Retinal pigment epithelial cell (primary cell): Measurements from ENCODE around the gene MESP1.

Experiments used
- DNase-seq: peaks from one replicate; pipeline ENCODE4 v3.0.0-alpha.2; 2010; ENCODE audit warnings: low read depth
- H3K4me3 ChIP-seq: 2 replicates; pipeline ENCODE4 v1.5.1; 2011; ENCODE audit warnings: mild to moderate bottlenecking, low read length, control low read depth, moderate library complexity
- CTCF ChIP-seq: conservative IDR thresholded peaks from 2 replicates; pipeline ENCODE4 v1.5.1; 2011; ENCODE audit warnings: low read depth, low read length, control low read depth, inconsistent platforms

Gene MESP1

GRCh38 chr15:89740137-89740536 lies 10.9 kb downstream of the MESP1 start:
- peak; percentile 86 for TF ChIP-seq CTCF
- no peak for DNase-seq
- H3K4me3 ChIP-seq, result no peak overlapping the region

- no peak for TF ChIP-seq CTCF
- H3K4me3 ChIP-seq, result no peak overlapping the region
- DNase-seq, result no peak
Measured at GRCh38 chr15:89735773-89736172, 15.3 kb downstream of the MESP1 start.

- DNase-seq, result no peak
- TF ChIP-seq CTCF, result no peak
- no peak overlapping the region for H3K4me3 ChIP-seq
Measured at GRCh38 chr15:89732451-89733172, 18.4 kb downstream of the MESP1 start.

- no peak overlapping the region for H3K4me3 ChIP-seq
- no peak for TF ChIP-seq CTCF
- DNase-seq, result no peak
Measured at GRCh38 chr15:89731275-89731674, 19.8 kb downstream of the MESP1 start.

- no peak overlapping the region for H3K4me3 ChIP-seq
- no peak for TF ChIP-seq CTCF
- DNase-seq, result peak; percentile 90
Measured at GRCh38 chr15:89728254-89728653, 22.8 kb downstream of the MESP1 start.

- no peak for DNase-seq
- no peak overlapping the region for H3K4me3 ChIP-seq
- no peak for TF ChIP-seq CTCF
Measured at GRCh38 chr15:89725064-89725463, 26.0 kb downstream of the MESP1 start.

GRCh38 chr15:89724621-89725020 lies 26.4 kb downstream of the MESP1 start:
- DNase-seq, result no peak
- no peak for TF ChIP-seq CTCF
- no peak overlapping the region for H3K4me3 ChIP-seq
